GM03348 (cell line): Measurements from ENCODE around the gene PPIL4.
"Not testable (repeated sequence)": the region's sequence is repeated elsewhere in the genome, so short reads cannot be mapped to it uniquely, and the experiment has no call there.

Experiments
- DNase-seq: peaks from one replicate; pipeline ENCODE4 v3.0.0; 2012; ENCODE audit warnings: low spot score

The PPIL4 gene

GRCh38 chr6:149529650-149530049 lies 16.2 kb downstream of the PPIL4 start:
- no peak for DNase-seq

- DNase-seq = no peak
Observed at GRCh38 chr6:149515494-149515893, 30.3 kb downstream of the PPIL4 start.

GRCh38 chr6:149513915-149514314 lies 31.9 kb downstream of the PPIL4 start:
- DNase-seq = peak; percentile 2

- no peak for DNase-seq
Observed at GRCh38 chr6:149510793-149511512, 34.9 kb downstream of the PPIL4 start.

GRCh38 chr6:149508485-149508884 lies 37.4 kb downstream of the PPIL4 start:
- no peak for DNase-seq

GRCh38 chr6:149503872-149504271 lies 42.0 kb downstream of the PPIL4 start:
- no peak for DNase-seq

- DNase-seq = no peak
Observed at GRCh38 chr6:149503276-149503675, 42.6 kb downstream of the PPIL4 start.

- DNase-seq = no peak
Observed at GRCh38 chr6:149501768-149502167, 44.1 kb downstream of the PPIL4 start.

GRCh38 chr6:149501201-149501600 lies 44.6 kb downstream of the PPIL4 start:
- DNase-seq = no peak

- no peak for DNase-seq
Observed at GRCh38 chr6:149500096-149500495, 45.7 kb downstream of the PPIL4 start.

GRCh38 chr6:149499066-149499465 lies 46.8 kb downstream of the PPIL4 start:
- no peak for DNase-seq

- DNase-seq = no peak
Observed at GRCh38 chr6:149497365-149497764, 48.5 kb downstream of the PPIL4 start.

- not testable (repeated sequence) for DNase-seq
Observed at GRCh38 chr6:149496597-149496996, 49.2 kb downstream of the PPIL4 start.

- DNase-seq = not testable (repeated sequence)
Observed at GRCh38 chr6:149495349-149496016, 50.4 kb downstream of the PPIL4 start.

GRCh38 chr6:149494810-149495209 lies 51.0 kb downstream of the PPIL4 start:
- DNase-seq = not testable (repeated sequence)

GRCh38 chr6:149493761-149494320 lies 52.0 kb downstream of the PPIL4 start:
- DNase-seq = no peak

- DNase-seq = no peak
Observed at GRCh38 chr6:149492798-149493343, 53.0 kb downstream of the PPIL4 start.

- no peak for DNase-seq
Observed at GRCh38 chr6:149489967-149490366, 55.9 kb downstream of the PPIL4 start.

- DNase-seq = no peak
Observed at GRCh38 chr6:149488815-149489214, 57.0 kb downstream of the PPIL4 start.

GRCh38 chr6:149487316-149487715 lies 58.5 kb downstream of the PPIL4 start:
- DNase-seq = no peak

- DNase-seq = no peak
Observed at GRCh38 chr6:149484733-149485700, 60.8 kb downstream of the PPIL4 start, which contains the start of gene ZC3H12D. TSS of gene ZC3H12D (minus strand) at chr6:149485014. CDS start at chr6:149474543, 10,471 bp downstream.
